Myocyte (in vitro differentiated cells): Measurements from ENCODE around the gene IMPDH2. TPM values are rescaled to one million over a fixed set of nuclear protein-coding genes. Genes with fewer than 3 reads are reported as not detected.

Experiments used
- DNase-seq: peaks from one replicate; pipeline ENCODE4 v3.0.0-alpha.2; 2012; ENCODE audit warnings: low read depth
- polyA plus RNA-seq: library from polyadenylated mRNA; unstranded; fragments of >200 nt; gene quantifications from one replicate; pipeline ENCODE4 v1.2.1, GENCODE V29; 2012; ENCODE audit warnings: missing spikeins
- total RNA-seq: library from RNA; depleted of rRNA; stranded (reverse); fragments of >200 nt; gene quantifications from 2 replicates; pipeline ENCODE4 v1.2.3, GENCODE V29; 2014

IMPDH2 gene
- 242 and 275 TPM in 2 replicates for total RNA-seq
- polyA plus RNA-seq, result 180 TPM

GRCh38 chr3:49028673-49029562 lies at the start of gene IMPDH2:
TSS of gene IMPDH2 (minus strand) at chr3:49029398. CDS start at chr3:49029350, 48 bp downstream.
- peak; percentile 92 for DNase-seq

GRCh38 chr3:49076646-49077045 lies 47.4 kb upstream of the IMPDH2 start:
- no peak for DNase-seq

DNA sequence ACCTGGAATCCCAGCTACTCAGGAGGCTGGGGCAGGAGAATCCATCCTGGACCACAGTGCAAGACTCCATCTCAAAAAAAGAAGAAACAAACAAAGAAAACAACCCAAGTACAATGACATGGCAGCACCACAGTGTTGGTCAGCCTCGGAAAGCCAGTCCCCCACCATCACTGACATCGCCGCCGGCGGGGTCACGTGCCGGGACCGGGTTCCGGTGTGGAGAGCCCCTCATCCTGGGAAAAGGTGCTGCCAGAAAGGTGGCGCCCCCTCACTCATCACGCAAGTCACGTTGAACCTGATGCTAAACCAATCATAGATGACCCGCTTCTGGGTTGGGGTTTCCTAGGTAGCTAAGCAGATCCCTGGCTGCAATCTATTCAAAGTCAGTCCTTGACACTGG lies 46.9 kb upstream of the IMPDH2 start:
- no peak for DNase-seq

DNA sequence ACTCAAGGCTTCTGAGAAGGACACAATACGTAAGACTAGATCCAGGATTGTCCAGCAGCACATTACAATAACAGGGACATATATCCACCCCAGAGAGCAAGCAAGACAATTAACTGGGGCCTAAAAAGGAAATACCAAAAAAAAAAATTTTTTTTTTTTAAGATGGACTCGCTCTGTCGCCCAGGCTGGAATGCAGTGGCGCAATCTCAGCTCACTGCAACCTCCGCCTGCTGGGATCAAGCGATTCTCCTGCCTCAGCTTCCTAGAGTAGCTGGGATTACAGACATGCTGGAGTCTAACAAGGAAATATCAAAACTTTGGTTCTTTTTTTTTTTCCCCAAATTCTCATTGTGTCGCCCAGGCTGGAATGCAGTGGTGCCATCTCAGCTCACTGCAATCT lies 28.8 kb upstream of the IMPDH2 start:
- no peak for DNase-seq

DNA sequence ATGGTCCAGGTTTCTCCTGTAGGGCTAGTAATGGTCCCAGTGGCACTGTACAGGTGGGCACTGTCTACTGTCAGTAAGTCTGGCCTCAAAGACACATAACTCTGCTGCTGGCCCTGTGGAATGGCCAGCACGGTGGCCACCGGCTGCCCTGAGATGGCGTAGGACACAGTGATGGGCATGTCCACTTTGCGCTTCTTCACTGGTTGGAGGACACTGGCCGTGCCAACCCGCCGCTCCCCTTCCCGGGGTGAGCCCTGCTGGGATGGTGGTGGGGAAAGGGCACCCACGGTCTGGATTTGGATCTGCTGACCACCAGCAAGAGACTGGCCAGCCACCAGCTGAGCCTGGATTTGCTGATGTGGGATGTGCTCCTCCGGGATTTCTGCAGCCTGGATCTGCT lies 28.1 kb upstream of the IMPDH2 start:
- DNase-seq, result no peak

DNA sequence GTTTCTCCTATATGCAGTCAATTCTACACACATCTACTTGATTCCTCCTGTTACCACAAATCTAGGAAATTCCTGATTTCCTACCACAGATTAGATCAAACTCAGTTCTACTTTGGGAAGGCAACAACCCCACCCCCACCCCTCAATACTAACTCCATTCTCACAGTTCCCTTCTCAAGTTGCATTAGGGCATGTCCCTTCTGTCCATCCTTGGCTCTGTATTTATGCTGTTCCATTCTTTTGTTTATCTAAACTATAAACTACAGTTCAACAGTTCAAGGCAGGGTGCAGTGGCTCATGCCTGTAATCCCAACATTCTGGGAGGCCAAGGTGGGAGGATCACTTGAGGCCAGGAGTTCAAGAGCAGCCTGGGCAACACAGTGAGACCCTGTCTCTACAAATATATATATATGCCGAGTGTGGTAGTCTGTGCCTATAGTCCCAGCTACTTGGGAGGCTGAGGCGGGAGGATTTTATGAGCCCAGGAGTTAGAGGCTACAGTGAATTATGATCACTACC lies 25.2 kb upstream of the IMPDH2 start:
- no peak for DNase-seq

GRCh38 chr3:49053543-49053942 lies 24.3 kb upstream of the IMPDH2 start:
- no peak for DNase-seq

DNA sequence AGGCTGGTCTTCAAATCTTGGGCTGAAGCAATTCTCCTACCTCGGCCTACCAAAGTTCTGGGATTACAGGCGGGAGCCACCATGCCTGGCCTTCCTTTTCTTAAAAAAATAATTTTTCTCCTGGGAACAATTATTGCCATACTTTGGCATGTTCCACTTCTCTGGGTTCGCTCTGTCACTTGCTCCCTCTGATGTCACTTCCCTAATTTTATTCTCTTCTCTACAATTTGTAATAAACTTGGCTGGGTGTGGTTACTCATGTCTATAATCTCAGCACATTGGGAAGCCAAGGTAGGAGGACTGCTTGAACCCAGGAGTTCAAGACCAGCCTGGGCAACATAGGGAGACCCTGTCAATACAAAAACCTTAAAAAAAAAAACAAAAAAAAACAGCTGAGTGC lies 6.1 kb upstream of the IMPDH2 start:
- no peak for DNase-seq

GRCh38 chr3:49034650-49035049 lies 5.5 kb upstream of the IMPDH2 start:
- DNase-seq, result no peak

GRCh38 chr3:49032646-49033304 lies 3.6 kb upstream of the IMPDH2 start:
- no peak for DNase-seq

DNA sequence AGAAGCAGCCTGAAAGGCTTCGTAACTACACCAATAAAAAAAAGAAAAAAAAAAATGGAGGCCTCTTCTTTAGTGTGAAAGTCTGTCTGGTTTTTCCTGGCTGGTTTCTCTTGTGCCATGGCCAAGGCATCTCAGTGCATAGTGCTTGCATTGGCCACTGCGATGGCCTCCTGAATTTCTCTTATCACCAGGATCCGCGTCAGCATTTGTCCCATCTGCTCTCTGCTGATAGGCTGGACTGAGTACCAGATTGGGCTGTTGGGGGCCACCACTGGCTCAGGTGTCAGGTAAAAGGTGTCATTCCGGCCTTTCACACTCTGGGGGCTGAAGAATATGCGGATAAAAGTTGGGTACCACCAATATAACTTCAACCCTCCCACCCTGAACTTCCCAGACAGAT lies 1.1 kb upstream of the IMPDH2 start:
- DNase-seq, result no peak

DNA sequence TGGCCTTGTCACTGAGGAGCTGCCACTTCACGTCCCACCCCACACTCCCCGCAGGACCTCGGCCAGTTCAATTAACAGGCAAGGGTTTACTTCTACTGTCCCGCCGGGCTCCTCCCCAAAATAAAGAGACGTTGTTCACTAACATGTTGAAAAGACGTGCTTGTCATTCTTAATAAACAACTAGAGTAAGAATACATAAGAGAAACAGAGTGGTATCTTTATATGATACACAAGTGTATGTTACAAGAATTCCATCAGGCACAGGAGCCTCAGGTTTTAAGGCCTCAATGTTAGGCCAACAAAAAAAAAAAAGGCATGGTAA lies 326 bp upstream of the IMPDH2 start:
- DNase-seq, result no peak

GRCh38 chr3:49028298-49028672 lies 913 bp downstream of the IMPDH2 start:
- no peak for DNase-seq

- DNase-seq, result no peak
These were observed 1.6 kb downstream of the IMPDH2 start for GRCh38 chr3:49027634-49028033.

- peak; percentile 70 for DNase-seq
These were observed 2.7 kb downstream of the IMPDH2 start for GRCh38 chr3:49026536-49026935.

DNA sequence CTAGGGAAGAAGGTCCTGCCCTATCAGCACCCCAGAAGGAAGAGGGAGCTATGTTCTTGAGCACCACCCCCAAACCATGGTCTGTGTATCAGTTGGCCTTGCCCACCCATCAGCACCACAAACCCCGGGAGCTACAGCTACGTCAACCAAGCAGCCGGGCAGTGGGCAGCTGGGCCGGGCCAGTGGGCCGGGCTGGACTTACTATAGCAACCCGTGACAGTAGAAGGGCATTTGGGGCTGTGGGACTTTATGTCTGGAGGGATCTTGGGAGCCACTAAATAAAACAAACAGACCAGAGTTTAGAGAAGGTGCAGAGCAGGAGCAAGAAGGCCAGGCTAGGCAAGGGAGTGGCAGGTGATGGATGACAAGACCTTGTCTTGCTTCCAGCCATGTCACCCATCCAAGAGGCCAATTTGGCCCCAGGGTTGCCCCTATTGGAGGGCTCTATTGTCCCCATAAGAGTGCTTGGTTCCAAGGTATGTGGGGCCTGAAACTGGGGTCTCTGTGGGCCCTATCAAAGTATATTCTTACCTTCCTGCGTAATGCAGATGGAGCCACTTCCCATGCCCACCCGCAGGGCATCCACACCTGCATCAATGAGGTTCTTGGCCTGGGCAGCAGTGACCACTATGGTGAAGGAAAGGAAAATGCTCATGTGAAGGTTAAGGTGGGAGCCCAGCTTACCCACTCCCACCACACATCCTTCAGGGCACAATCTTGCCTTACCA lies 3.2 kb downstream of the IMPDH2 start:
- DNase-seq, result no peak

DNA sequence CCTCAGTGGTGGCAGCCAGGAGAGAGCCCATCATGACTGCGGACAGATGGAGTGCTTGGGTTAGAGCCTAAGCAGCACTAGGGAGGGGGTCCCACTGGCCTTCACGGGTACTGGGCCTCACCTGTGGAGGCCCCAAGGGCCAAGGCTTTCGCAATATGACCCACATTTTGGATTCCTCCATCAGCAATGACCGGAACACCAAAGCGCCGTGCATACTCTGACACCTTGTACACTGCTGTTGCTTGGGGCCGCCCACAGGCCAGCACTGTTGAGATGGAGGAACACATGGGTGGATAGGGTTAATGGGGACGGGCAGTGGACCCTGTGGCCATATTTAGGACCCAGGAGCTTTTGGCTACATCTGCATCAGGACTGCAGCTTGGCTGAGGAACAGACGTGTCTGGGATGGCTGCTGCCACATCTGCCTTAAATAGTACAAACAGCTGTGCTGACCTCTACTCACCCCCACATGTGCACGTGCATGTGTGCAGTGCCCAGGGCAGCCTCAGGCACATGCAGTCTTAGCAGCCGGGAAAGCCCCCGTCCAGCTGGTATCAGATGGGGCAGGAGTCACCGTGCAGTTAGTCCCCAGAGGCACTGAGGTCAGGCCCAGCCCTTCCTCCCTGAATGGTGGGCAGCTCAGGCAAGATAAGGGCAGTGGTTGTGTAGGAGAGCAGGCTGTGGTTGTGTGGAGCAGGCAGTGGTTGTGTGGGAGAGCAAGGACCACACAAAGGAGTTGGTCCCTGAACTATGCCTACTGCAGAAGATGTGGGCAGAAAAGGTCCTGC lies 4.0 kb downstream of the IMPDH2 start:
- peak; percentile 75 for DNase-seq

DNA sequence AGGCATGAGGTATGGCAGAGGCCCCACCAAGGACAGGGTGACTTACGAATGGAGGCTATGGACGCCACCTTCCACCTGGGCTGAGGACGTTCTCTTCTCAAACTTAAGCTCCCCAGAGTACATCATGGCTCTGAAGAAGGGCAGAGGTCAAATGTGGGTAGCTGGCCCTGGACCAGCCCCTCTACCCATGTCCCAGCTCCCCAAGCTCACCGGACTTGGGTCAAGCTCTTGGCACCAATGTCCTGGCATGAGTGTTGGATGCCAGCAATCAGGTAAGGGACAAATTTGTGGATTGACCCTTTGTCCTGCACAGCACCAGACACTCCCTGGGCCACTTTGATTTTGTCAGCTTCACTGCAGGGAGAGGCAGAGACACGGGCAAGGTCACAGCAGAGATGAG lies 4.7 kb downstream of the IMPDH2 start:
- DNase-seq, result no peak

GRCh38 chr3:49023775-49024174 lies 5.4 kb downstream of the IMPDH2 start:
- no peak for DNase-seq

DNA sequence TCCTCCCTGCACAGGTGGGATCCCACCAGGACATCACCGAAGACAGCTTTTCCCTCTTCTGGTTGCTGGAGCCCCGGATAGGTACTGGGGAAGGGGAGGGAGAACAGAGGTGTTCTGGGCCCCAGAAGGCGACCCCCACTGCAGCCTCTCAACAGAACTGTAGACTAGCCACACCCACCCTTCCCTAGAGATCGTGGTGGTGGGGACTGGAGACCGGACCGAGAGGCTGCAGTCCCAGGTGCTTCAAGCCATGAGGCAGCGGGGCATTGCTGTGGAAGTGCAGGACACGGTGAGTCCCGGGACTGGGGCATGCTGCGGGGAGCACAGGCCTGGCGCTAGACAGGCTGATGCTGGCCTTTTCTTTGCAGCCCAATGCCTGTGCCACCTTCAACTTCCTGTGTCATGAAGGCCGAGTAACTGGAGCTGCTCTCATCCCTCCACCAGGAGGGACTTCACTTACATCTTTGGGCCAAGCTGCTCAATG lies 6.5 kb downstream of the IMPDH2 start:
- no peak for DNase-seq
